ENCODE results near the gene CDC42SE2.

CDC42SE2 gene

GRCh38 chr5:131285703-131286399 lies 22.0 kb downstream of the CDC42SE2 start:
- TF ChIP-seq CTCF (IDR thresholded peaks at IDR 0.05; ENCODE audit: insufficient read depth, low read length) (no peak), POLR2AphosphoS5 (IDR thresholded peaks at IDR 0.05; ENCODE audit: low read depth) (no peak), REST (IDR thresholded peaks at IDR 0.05; ENCODE audit: insufficient replicate concordance, low read depth) (no peak), SPI1 (IDR thresholded peaks at IDR 0.05; ENCODE audit: borderline replicate concordance, low read depth) (no peak), GABPA (IDR thresholded peaks at IDR 0.05; ENCODE audit: low read depth) (no peak)
- DNase-seq (ENCODE audit: low read depth in 1 of 2, low spot score in 1 of 2), result no peak
- Histone ChIP-seq H3K27me3 (ENCODE audit: insufficient read depth, poor library complexity, severe bottlenecking) (no peaks in the 10 kb centered on the region), H3K27ac (replicated peaks) (no peak overlapping the region), H3K4me3 (replicated peaks; ENCODE audit: insufficient read depth, low read length) (no peak overlapping the region)

DNA sequence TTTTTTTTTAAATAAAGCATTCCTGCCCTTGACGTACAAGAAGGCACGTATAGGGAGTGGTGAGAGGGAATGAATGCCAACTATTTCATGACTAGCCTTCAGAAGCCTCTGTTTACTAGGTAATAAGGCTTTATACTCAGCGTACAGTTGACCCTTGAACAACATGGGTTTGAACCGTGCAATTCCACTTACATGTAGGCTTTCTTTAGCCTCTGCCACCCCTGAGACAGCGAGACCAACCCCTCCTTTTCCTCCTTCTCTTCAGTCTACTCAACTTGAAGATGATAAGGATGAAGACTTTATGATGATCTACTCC lies 22.5 kb downstream of the CDC42SE2 start:
- Histone ChIP-seq H3K27me3 (ENCODE audit: insufficient read depth, poor library complexity, severe bottlenecking) (no peaks in the 10 kb centered on the region), H3K27ac (replicated peaks) (no peak overlapping the region), H3K4me3 (replicated peaks; ENCODE audit: insufficient read depth, low read length) (no peak overlapping the region)
- TF ChIP-seq REST (IDR thresholded peaks at IDR 0.05; ENCODE audit: insufficient replicate concordance, low read depth) (no peak), GABPA (IDR thresholded peaks at IDR 0.05; ENCODE audit: low read depth) (no peak), SPI1 (IDR thresholded peaks at IDR 0.05; ENCODE audit: borderline replicate concordance, low read depth) (no peak), CTCF (IDR thresholded peaks at IDR 0.05; ENCODE audit: insufficient read depth, low read length) (no peak), POLR2AphosphoS5 (IDR thresholded peaks at IDR 0.05; ENCODE audit: low read depth) (no peak)
- DNase-seq (ENCODE audit: low read depth in 1 of 2, low spot score in 1 of 2), result no peak

GRCh38 chr5:131288328-131288727 lies 24.5 kb downstream of the CDC42SE2 start:
- Histone ChIP-seq H3K27ac (replicated peaks) (no peak overlapping the region), H3K4me3 (replicated peaks; ENCODE audit: insufficient read depth, low read length) (no peak overlapping the region), H3K27me3 (ENCODE audit: insufficient read depth, poor library complexity, severe bottlenecking) (no peaks in the 10 kb centered on the region)
- TF ChIP-seq SPI1 (IDR thresholded peaks at IDR 0.05; ENCODE audit: borderline replicate concordance, low read depth) (no peak), POLR2AphosphoS5 (IDR thresholded peaks at IDR 0.05; ENCODE audit: low read depth) (no peak), CTCF (IDR thresholded peaks at IDR 0.05; ENCODE audit: insufficient read depth, low read length) (no peak), GABPA (IDR thresholded peaks at IDR 0.05; ENCODE audit: low read depth) (no peak), REST (IDR thresholded peaks at IDR 0.05; ENCODE audit: insufficient replicate concordance, low read depth) (no peak)
- DNase-seq (ENCODE audit: low read depth in 1 of 2, low spot score in 1 of 2), result no peak
